T follicular helper cell (primary cell): Measurements from ENCODE around the gene SERINC5.

Experiments used
- DNase-seq: peaks from one replicate; pipeline ENCODE4 v3.0.0-alpha.2; 2020; ENCODE audit warnings: low read depth

Gene SERINC5

DNA sequence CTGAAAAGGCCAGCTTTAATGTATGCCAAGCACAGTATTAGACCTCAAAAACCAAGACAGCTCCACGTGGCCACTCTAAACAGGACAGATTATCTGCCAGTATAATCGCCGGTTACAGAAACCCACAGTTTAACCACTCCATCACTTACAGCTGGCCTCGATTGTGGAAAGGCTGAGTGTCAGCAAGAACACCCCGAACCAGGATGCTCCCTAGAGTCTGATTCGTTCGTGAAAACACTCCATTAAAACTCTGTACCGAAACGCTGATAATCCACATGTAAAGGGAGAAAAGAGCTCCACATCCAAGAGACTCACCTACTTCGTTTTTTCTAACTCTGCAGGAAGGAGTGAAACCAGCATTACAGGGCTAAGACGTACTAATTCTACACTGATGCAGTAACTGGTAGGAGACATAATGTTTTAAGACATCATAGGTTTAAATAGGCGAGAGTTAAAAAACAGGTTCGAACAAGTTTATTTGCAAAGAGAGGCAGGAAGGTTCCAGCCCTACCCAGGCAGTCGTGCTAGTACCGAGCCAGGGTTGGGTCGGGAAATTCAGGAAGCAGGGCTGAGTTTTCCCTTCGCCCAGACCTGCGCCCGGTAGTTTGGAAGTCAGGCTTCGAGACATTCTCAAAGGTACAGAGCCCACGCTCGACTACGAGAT lies 949 bp downstream of the SERINC5 start:
- DNase-seq, result no peak

- no peak for DNase-seq
These were observed 4.2 kb downstream of the SERINC5 start for GRCh38 chr5:80251636-80252035.

DNA sequence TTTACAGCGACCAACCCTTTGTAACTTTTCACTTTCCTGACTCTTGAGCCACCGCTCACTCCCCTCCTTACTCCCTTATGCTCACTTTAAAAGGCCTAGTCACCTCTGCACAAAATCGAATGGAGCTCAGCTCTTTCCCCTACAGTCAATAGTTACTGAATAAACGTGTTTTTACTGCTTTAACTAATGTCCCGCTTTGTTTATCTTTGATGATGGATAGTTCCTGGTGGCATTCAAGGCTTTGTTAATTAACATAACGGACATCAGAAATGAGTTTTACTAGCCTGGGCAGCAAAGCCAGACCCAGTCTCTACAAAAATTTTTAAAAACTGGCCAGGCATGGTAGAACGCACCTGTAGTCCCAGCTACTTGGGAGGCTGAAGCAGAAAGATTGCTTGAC lies 5.0 kb downstream of the SERINC5 start:
- DNase-seq, result no peak

- no peak for DNase-seq
These were observed 5.9 kb downstream of the SERINC5 start for GRCh38 chr5:80249901-80250300.

DNA sequence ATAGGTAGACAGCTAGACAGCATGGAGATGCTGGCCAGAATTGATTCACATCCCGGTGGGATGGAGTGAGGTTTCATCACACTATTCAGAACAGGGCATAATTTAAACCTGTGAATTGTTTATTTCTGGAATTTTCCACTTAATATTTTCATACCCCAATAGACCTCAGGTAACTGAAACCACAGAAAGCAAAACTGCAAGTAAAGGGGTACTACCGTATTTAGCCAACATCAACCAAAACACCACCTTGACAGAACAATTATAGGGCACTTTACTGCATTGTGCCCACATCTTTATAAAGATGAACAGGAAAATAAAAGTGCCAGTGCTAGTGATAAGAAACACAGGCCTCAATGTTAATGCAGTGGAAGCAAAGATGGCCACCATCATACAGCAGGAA lies 7.5 kb downstream of the SERINC5 start:
- DNase-seq, result no peak

DNA sequence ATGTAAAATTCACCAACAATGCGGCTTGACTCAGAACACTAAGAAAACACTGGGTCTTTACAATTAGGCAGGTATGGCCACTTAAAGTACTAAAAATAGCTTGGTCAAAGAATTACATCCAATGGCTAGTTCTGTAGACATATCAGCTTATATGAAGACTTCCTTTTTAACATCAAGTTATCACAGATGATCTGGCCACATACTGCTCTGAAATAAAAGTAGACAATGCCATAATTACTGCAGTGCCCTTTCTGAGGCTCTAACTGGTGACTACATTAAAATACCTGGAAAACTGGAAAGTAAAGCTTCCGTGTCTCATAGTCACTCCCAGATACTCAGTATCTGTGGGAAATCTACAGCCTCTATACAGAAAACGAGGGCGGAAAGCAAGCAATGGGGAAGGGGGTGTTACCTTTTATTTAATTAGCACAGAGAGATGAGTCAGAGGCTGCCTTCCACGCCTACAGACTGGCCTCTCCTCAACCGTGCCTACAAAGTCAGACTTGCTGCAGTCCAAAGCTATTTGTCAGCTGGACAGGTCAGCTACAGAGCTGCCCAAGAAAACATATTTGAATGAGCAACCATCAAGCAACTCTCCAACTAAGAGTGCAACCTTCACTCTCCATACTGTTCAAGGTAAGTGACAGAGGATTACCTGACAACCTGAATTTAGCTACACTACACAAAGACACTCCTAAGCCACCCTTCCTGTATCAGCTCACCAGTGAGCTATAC lies 8.7 kb downstream of the SERINC5 start:
- DNase-seq, result peak; percentile 29

DNA sequence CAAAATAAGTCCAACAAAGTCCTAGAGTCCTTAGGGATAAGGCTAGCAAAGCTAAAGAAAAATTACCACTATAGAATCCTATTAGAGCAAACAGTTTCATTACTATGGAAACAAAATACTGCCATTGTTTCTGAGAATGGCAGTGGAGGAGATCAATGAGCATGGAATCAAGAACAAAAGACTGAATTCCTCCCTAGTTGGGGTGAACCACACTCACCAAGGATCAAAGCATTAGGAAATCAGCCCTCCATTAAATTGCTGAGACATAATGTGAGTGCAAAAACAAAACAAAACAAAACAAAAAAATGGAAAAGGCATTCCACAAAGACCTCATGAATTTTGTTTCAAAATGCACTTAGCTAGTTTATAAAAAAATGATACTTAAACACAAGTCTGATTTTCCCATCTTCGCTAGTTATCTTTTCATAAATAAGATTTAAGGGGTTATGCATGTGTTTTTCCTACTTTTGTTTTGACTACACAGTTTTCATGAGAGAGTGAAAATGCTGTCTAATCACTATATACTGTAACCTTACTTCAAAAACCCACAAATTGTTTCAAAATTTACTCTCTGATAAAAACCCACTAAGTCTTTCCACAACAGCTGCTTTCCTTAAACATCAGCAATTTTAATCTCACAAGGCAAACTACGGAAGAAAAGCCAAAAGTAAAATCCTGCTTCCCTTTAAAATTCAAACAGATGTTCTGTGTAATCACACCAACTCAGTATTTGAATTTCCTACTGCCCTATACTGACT lies 9.7 kb downstream of the SERINC5 start:
- DNase-seq, result no peak

DNA sequence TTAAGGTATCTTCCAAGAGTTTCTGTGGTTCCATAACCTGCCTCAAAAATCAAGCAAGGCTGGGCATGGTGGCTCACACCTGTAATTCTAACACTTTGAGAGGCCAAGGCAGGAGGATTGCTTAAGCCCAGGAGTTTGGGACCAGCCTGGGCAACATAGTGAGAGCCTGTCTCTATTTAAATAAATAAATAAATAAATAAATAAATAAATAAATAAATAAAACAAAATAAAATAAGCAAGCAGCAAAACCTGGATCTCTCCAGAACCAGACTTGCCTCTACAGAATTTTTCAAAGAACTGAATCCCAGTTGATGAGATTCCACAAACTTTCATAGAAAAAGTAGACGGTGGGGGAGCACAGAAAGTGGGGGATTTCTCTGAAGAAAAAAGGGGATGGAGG lies 12.3 kb downstream of the SERINC5 start:
- DNase-seq, result no peak

- DNase-seq, result no peak
These were observed 13.0 kb downstream of the SERINC5 start for GRCh38 chr5:80242849-80243248.

GRCh38 chr5:80240368-80240986 lies 15.4 kb downstream of the SERINC5 start:
- DNase-seq, result no peak

DNA sequence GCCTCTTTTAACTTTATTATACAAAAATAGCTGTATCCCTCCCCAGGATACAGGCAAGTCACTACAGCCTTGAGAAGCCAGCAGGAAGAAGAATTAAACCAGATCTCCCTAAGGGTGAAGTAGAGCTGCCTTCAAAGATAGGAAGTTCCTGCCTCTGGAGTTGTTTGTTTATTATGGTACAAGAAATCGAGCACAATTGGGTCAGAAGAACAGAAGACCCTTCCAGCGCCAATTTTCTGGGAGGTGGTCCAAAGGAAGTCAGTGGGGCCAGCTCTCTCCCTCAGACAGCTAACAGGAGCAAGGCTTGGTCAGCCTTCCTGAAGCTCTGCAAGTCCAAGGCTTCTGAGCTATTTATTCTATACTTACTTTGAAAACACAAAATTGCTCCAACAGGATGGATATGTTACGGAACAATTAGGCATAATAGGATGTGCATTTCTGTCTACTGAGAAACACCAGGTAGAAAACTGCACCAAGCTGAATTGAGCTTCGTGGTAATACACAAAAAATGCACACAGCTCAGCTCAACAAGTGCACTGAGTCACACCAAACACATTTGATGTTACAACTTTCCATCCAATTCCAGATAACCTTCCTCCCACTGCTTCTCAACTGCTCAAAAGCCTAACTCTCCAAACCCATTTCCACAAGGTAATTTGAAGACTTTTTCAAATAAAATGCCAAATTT lies 16.0 kb downstream of the SERINC5 start:
- no peak for DNase-seq

DNA sequence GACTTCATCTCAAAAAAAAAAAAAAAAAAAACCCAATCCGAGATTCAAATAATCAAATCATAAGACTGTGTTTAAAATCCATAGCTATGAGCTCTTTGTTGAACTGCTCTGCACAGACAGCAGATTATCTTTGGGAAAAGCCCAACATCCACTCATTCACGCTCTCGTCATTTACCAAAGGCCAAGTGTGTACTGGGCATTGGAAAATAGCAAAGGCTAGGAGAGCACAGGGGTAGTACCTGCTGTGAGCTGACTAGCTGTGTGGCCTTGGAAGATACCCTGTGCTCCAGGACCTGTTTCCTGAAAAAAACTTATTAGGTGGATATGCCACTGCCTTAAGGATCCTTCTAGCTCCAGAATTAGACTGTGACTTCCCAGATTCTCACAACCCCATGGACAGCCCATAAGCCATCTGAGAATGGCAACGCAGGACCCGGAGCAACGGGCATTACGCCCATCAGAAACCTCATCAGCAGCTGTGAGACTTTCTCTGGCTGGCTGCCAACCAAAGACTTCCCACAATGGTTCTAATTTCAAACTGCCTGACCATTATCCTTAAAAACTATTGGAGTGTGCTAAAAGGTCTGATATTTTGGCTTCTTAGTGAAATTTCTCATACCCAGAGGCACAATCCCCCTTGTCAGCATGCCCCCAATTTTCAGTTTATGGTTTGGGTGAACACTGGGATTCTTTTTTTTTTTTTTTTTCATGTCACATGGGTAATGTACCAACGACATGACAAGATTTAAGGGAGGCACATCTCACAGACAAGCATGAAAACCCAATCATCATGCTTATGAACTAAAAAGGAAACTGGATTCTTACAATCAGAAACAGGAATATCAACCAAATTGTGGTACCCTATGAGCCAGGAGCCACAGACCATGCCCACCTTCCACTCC lies 16.8 kb downstream of the SERINC5 start:
- no peak for DNase-seq

- peak; percentile 39 for DNase-seq
These were observed 17.8 kb downstream of the SERINC5 start for GRCh38 chr5:80238097-80238496.

GRCh38 chr5:80237243-80237642 lies 18.6 kb downstream of the SERINC5 start:
- no peak for DNase-seq

DNA sequence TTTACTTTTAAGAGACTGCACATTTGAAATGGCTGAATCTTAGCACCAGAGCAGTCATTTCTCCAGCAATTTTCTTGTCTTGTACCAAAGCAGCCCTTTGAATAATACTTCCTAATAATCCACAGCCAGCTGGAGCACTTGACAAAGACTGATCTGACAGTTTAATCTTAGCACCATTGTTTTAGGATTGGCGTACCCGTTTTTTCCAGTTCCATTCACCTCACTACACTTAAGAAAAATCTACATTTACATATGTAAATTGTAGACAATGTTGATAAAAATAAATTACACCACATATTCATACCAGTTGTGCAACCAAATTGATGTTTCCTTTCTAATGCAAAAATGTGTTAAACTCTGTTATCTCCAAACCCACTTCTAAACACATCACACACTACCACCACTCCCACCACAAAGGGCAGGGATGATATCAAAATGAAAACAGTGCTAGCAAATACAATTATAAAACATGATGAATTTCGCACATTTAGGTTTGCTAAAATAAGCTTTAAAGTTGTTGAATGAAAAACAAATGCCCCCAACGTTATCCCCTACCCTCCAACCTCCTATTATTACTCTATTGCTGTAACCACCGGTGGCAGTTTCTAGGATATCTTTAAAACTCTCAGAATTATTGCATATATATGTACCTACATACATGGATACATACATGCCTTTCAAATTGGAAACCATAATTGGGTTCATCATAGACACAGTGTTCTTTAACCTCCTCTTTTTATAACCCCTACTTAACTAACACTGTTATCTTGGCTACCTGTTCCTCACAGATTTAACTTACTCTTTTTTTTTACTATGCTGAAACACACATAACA lies 21.5 kb downstream of the SERINC5 start:
- no peak for DNase-seq

DNA sequence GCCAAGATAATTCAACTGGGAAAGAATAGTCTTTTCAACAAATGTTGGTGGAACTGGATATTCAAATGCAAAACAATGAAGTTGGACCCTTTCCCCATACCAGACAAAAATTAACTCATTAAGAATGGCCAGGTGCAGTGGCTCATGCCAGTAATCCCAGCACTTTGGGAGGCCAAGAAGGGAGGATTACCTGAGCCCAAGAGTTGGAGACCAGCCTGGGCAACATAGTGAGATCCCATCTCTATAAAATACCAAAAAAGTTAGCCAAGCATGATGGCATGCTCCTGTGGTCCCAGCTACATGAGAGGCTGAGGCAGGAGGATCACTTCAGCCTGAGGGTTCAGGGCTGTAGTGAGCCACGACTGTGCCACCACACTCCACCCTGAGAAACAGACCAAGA lies 24.2 kb downstream of the SERINC5 start:
- no peak for DNase-seq

DNA sequence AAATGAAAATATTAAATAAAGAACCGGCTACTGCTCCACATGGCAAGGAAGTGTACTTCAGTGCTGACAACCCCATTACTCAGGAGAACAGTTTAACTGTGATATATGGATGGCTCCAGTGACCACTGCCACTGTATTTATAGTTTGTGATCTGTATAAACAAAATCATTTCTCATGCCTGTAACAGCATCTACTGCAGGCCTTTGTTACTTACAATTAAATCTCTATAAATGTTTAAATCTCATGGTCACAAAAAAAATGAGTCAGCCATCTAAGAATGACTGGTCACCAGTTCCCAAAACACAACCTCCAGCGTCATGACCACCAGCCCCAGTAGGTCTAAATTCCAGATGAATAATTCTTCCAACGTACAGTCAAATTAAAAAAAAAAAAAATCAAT lies 24.6 kb downstream of the SERINC5 start:
- DNase-seq, result no peak

DNA sequence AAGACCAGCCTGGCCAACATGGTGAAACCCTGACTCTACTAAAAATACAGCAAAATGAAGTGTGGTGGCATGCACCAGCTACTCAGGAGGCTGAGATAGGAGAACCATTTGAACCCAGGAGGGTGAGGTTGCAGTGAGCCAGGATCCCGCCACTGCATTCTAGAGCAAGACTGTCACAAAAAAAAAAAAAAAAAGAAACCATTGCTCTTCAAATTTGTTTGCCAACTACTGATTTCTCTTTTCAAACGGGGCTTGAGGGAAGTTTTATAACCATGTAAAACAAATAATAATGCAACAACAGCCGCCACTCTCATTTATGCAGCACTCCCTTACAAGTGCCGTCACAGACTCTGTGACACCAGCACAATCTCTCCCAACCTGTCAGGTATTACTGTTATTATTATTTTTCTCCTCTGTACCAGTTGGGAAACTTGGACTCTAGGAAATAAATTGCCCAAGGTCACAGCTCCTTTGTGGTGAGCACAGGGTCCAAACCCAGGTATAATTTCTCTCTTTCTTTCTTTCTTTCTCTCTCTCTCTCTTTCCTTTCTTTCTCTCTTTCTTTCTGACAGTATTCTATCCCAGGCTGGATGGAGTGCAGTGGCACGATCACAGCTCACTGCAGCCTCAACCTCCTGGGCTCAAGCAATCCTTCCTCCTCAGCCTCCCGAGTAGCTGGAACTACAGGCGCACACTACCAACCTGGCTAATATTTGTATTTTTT lies 25.4 kb downstream of the SERINC5 start:
- DNase-seq, result no peak

- DNase-seq, result no peak
These were observed 26.0 kb downstream of the SERINC5 start for GRCh38 chr5:80229902-80230255.
